Suppressor macrophage treated with lipopolysaccharide for 4 hours (primary cell): ENCODE data around the gene NUP98.
A peak's percentile ranks its signal among the peaks of the same experiment; 100 is the strongest.
"Not testable (repeated sequence)": the region's sequence is repeated elsewhere in the genome, so short reads cannot be mapped to it uniquely, and the experiment has no call there.

ENCODE experiments used
- DNase-seq: peaks from one replicate; pipeline ENCODE4 v3.0.0-alpha.2; 2020

NUP98 gene

GRCh38 chr11:3825473-3826154 is 28.3 kb upstream of the NUP98 start:
- DNase-seq = no peak

- DNase-seq = peak; percentile 88
Measured at GRCh38 chr11:3824714-3825472, 27.5 kb upstream of the NUP98 start.

- DNase-seq = no peak
Measured at GRCh38 chr11:3823762-3824506, 26.6 kb upstream of the NUP98 start.

- peak; percentile 29 for DNase-seq
Measured at GRCh38 chr11:3823303-3823702, 25.9 kb upstream of the NUP98 start.

- no peak for DNase-seq
Measured at GRCh38 chr11:3822312-3822711, 25.0 kb upstream of the NUP98 start.

GRCh38 chr11:3820971-3821370 is 23.6 kb upstream of the NUP98 start:
- DNase-seq = no peak

- DNase-seq = no peak
Measured at GRCh38 chr11:3817181-3817800, 19.9 kb upstream of the NUP98 start.

GRCh38 chr11:3816673-3817072 is 19.3 kb upstream of the NUP98 start:
- no peak for DNase-seq

GRCh38 chr11:3815845-3816244 is 18.5 kb upstream of the NUP98 start:
- DNase-seq = no peak

- not testable (repeated sequence) for DNase-seq
Measured at GRCh38 chr11:3814832-3815231, 17.5 kb upstream of the NUP98 start.

- no peak for DNase-seq
Measured at GRCh38 chr11:3810951-3811350, 13.6 kb upstream of the NUP98 start.

- DNase-seq = no peak
Measured at GRCh38 chr11:3810446-3810845, 13.1 kb upstream of the NUP98 start.

GRCh38 chr11:3809624-3809928 is 12.2 kb upstream of the NUP98 start:
- DNase-seq = no peak

GRCh38 chr11:3808861-3809623 is 11.7 kb upstream of the NUP98 start:
- DNase-seq = peak; percentile 56

- DNase-seq = peak; percentile 74
Measured at GRCh38 chr11:3807909-3808860, 10.8 kb upstream of the NUP98 start, which contains the start of gene PGAP2. Gene PGAP2, plus strand, starts transcription at chr11:3808560. Its CDS starts 2,700 bp downstream, at chr11:3811260.

GRCh38 chr11:3803726-3804495 is 6.6 kb upstream of the NUP98 start:
- DNase-seq = no peak

- no peak for DNase-seq
Measured at GRCh38 chr11:3802011-3802790, 4.8 kb upstream of the NUP98 start.

GRCh38 chr11:3799873-3800272 is 2.5 kb upstream of the NUP98 start:
- DNase-seq = no peak

GRCh38 chr11:3799143-3799542 is 1.8 kb upstream of the NUP98 start:
- no peak for DNase-seq
